ENCODE measurements around the gene TMC1. TPM values are rescaled to one million over a fixed set of nuclear protein-coding genes. Genes with fewer than 3 reads are reported as not detected.

Gene TMC1
- polyA plus RNA-seq, 5 donors: 0.30 to 0.63 (median 0.51) TPM

GRCh38 chr9:72612449-72612848, 91.0 kb downstream of the TMC1 start:
- no peak for DNase-seq

- no peak for DNase-seq
Observed at GRCh38 chr9:72614067-72614466, 92.7 kb downstream of the TMC1 start.

- no peak for DNase-seq
Observed at GRCh38 chr9:72615931-72616330, 94.5 kb downstream of the TMC1 start.

- DNase-seq: no peak
Observed at GRCh38 chr9:72618811-72619210, 97.4 kb downstream of the TMC1 start.

GRCh38 chr9:72622186-72622585, 100.8 kb downstream of the TMC1 start:
- no peak for DNase-seq

- no peak for DNase-seq
Observed at GRCh38 chr9:72623156-72623555, 101.7 kb downstream of the TMC1 start.

GRCh38 chr9:72627147-72627546, 105.7 kb downstream of the TMC1 start:
- no peak for DNase-seq

GRCh38 chr9:72627956-72628540, 106.6 kb downstream of the TMC1 start:
- DNase-seq: no peak

GRCh38 chr9:72633966-72634365, 112.6 kb downstream of the TMC1 start:
- no peak for DNase-seq

- no peak for DNase-seq
Observed at GRCh38 chr9:72635197-72635596, 113.8 kb downstream of the TMC1 start.

GRCh38 chr9:72636621-72637020, 115.2 kb downstream of the TMC1 start:
- no peak for DNase-seq

GRCh38 chr9:72643651-72644050, 122.2 kb downstream of the TMC1 start:
- no peak for DNase-seq

GRCh38 chr9:72646061-72646460, 124.7 kb downstream of the TMC1 start:
- DNase-seq: no peak

- DNase-seq: no peak
Observed at GRCh38 chr9:72648324-72649126, 127.1 kb downstream of the TMC1 start.

GRCh38 chr9:72649127-72649442, 127.7 kb downstream of the TMC1 start:
- DNase-seq: no peak

- no peak for DNase-seq
Observed at GRCh38 chr9:72650206-72650605, 128.8 kb downstream of the TMC1 start.

- DNase-seq: no peak
Observed at GRCh38 chr9:72656021-72656420, 134.6 kb downstream of the TMC1 start.

GRCh38 chr9:72657023-72657422, 135.6 kb downstream of the TMC1 start:
- no peak for DNase-seq

- DNase-seq: no peak
Observed at GRCh38 chr9:72658703-72659102, 137.3 kb downstream of the TMC1 start.

- no peak for DNase-seq
Observed at GRCh38 chr9:72661401-72662135, 140.2 kb downstream of the TMC1 start.

GRCh38 chr9:72665421-72665820, 144.0 kb downstream of the TMC1 start:
- DNase-seq: no peak

- no peak for DNase-seq
Observed at GRCh38 chr9:72667181-72667580, 145.8 kb downstream of the TMC1 start.

GRCh38 chr9:72674961-72675360, 153.6 kb downstream of the TMC1 start:
- DNase-seq: no peak

Measured in right lung (tissue), 5 donors.